GM23338 (cell line): ENCODE measurements around the gene DCLK1.

Experiments used
- CREB1 ChIP-seq: fragments of 250-450 bp; sonication (Bioruptor Pico); IDR thresholded peaks from 2 replicates; pipeline ENCODE4 v1.5.0; 2020; ENCODE audit warnings: low read depth, mild to moderate bottlenecking, moderate library complexity
- CTCF ChIP-seq, 2 experiments: fragments of 200-600 bp in 1 of 2; sonication (generic) in 1 of 2; conservative IDR thresholded peaks; 2 replicates each; pipeline versions ENCODE4 v1.5.1 to v1.6.1; 2016 to 2017; ENCODE audit warnings: antibody characterized with exemption in 2 of 2, low read depth in 2 of 2, mild to moderate bottlenecking in 2 of 2, moderate library complexity in 1 of 2
- EZH2 ChIP-seq: fragments of 200-600 bp; sonication (generic); IDR thresholded peaks from one replicate; pipeline ENCODE4 v1.8.0; 2017; ENCODE audit warnings: antibody characterized with exemption, mild to moderate bottlenecking, low read depth; ENCODE audit not compliant: unreplicated experiment

GRCh38 chr13:36014763-36015162 lies 116.4 kb downstream of the DCLK1 start:
- TF ChIP-seq CTCF (conservative IDR thresholded peaks at IDR 0.05; ENCODE audit: low read depth in 2 of 2) (no peak), CREB1 (CRISPR knock-in tag) (no peak), EZH2 (no peak)
